Osteoblast (primary cell): ENCODE results near the gene SPINK7. TPM values are rescaled to one million over a fixed set of nuclear protein-coding genes. Genes with fewer than 3 reads are reported as not detected.

Experiments used
- DNase-seq: peaks from one replicate; pipeline ENCODE4 v3.0.0; 2011; ENCODE audit warnings: low spot score, mixed read lengths; ENCODE audit not compliant: insufficient read length; ENCODE audit errors: missing footprints
- H2AFZ ChIP-seq: 2 replicates; pipeline ENCODE4 v1.6.0; 2011; ENCODE audit warnings: mild to moderate bottlenecking, low read length
- H3K27ac ChIP-seq: 2 replicates; pipeline ENCODE4 v1.5.1; 2011; ENCODE audit warnings: mild to moderate bottlenecking, low read depth, low read length, moderate library complexity
- H3K27me3 ChIP-seq: 2 replicates; pipeline ENCODE4 v1.6.0; 2012; ENCODE audit warnings: mild to moderate bottlenecking, control low read depth, inconsistent platforms, low read length, moderate library complexity; ENCODE audit not compliant: insufficient read depth
- H3K36me3 ChIP-seq: 2 replicates; pipeline ENCODE4 v1.5.1; 2011; ENCODE audit warnings: mild to moderate bottlenecking, low read length, control low read depth, moderate library complexity; ENCODE audit not compliant: insufficient read depth
- H3K4me1 ChIP-seq: 2 replicates; pipeline ENCODE4 v1.5.1; 2011; ENCODE audit warnings: mild to moderate bottlenecking, low read length, control low read depth, moderate library complexity; ENCODE audit not compliant: insufficient read depth
- H3K4me2 ChIP-seq: 2 replicates; pipeline ENCODE4 v1.6.0; 2011; ENCODE audit warnings: mild to moderate bottlenecking, low read length; ENCODE audit not compliant: insufficient read depth
- H3K4me3 ChIP-seq: fragments of 200-600 bp; sonication (generic); 3 replicates; pipeline ENCODE4 v1.5.1; 2012; ENCODE audit warnings: mild to moderate bottlenecking, low read length, inconsistent platforms; ENCODE audit not compliant: insufficient read depth
- H3K79me2 ChIP-seq: 2 replicates; pipeline ENCODE4 v1.6.0; 2012; ENCODE audit warnings: mild to moderate bottlenecking, low read length, control low read depth, inconsistent platforms; ENCODE audit not compliant: insufficient read depth
- H3K9me3 ChIP-seq: 2 replicates; pipeline ENCODE4 v1.5.1; 2011; ENCODE audit warnings: low read depth, low read length, control low read depth
- H4K20me1 ChIP-seq: 2 replicates; pipeline ENCODE4 v1.6.0; 2012; ENCODE audit warnings: mild to moderate bottlenecking, low read length, control low read depth; ENCODE audit not compliant: insufficient read depth
- total RNA-seq: library from RNA; depleted of rRNA; stranded (reverse); fragments of >200 nt; gene quantifications from 2 replicates; pipeline ENCODE4 v1.2.3, GENCODE V29; 2012
- TF ChIP-seq, protein P1 (sequence below): IDR thresholded peaks from 2 replicates; pipeline ENCODE4 v1.5.1; 2011; ENCODE audit warnings: mild to moderate bottlenecking, low read depth, low read length, moderate library complexity; ENCODE audit errors: extremely low read depth

The SPINK7 gene
- total RNA-seq, 1 donor: not detected

GRCh38 chr5:148353634-148354033 is 41.4 kb downstream of the SPINK7 start:
- DNase-seq: no peak
- TF ChIP-seq, protein P1, sequence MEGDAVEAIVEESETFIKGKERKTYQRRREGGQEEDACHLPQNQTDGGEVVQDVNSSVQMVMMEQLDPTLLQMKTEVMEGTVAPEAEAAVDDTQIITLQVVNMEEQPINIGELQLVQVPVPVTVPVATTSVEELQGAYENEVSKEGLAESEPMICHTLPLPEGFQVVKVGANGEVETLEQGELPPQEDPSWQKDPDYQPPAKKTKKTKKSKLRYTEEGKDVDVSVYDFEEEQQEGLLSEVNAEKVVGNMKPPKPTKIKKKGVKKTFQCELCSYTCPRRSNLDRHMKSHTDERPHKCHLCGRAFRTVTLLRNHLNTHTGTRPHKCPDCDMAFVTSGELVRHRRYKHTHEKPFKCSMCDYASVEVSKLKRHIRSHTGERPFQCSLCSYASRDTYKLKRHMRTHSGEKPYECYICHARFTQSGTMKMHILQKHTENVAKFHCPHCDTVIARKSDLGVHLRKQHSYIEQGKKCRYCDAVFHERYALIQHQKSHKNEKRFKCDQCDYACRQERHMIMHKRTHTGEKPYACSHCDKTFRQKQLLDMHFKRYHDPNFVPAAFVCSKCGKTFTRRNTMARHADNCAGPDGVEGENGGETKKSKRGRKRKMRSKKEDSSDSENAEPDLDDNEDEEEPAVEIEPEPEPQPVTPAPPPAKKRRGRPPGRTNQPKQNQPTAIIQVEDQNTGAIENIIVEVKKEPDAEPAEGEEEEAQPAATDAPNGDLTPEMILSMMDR: no peak
- Histone ChIP-seq H3K4me3 (no peak overlapping the region), H4K20me1 (no peaks in the 10 kb centered on the region), H3K36me3 (no peaks in the 10 kb centered on the region), H3K4me1 (no peaks in the 10 kb centered on the region), H3K4me2 (no peak overlapping the region), H3K9me3 (no peaks in the 10 kb centered on the region), H3K27ac (no peak overlapping the region), H3K79me2 (no peaks in the 10 kb centered on the region), H2AFZ (no peak overlapping the region), H3K27me3 (no peaks in the 10 kb centered on the region)

GRCh38 chr5:148364343-148364742 is 52.1 kb downstream of the SPINK7 start:
- Histone ChIP-seq H2AFZ (no peak overlapping the region), H3K4me2 (no peak overlapping the region), H3K4me3 (no peak overlapping the region), H4K20me1 (no peaks in the 10 kb centered on the region), H3K4me1 (no peaks in the 10 kb centered on the region), H3K36me3 (no peaks in the 10 kb centered on the region), H3K27ac (no peak overlapping the region), H3K79me2 (no peaks in the 10 kb centered on the region), H3K27me3 (no peaks in the 10 kb centered on the region), H3K9me3 (no peaks in the 10 kb centered on the region)
- TF ChIP-seq, protein P1: no peak
- DNase-seq: no peak

Other genes with a start within 250 kb of the SPINK7 start
- not detected in 2 replicates for gene SPINK5, start 248.4 kb upstream of the SPINK7 start, total RNA-seq
- not detected in 2 replicates for gene SPINK14, start 143.9 kb upstream of the SPINK7 start, total RNA-seq
- not detected in 2 replicates for gene SPINK6, start 109.4 kb upstream of the SPINK7 start, total RNA-seq
- gene MARCOL, start 73.9 kb upstream of the SPINK7 start, total RNA-seq: not detected in 2 replicates
- not detected in 2 replicates for gene SPINK13, start 43.6 kb upstream of the SPINK7 start, total RNA-seq
- gene SPINK9, start 23.1 kb downstream of the SPINK7 start, total RNA-seq: not detected in 2 replicates
- gene FBXO38, start 71.5 kb downstream of the SPINK7 start, total RNA-seq: 69.8 and 80.7 TPM in 2 replicates